GM06990 (cell line): ENCODE data around the gene TBC1D22A.
"Not testable (repeated sequence)": the region's sequence is repeated elsewhere in the genome, so short reads cannot be mapped to it uniquely, and the experiment has no call there.

ENCODE experiments used
- DNase-seq: peaks from one replicate; pipeline ENCODE4 v3.0.0-alpha.2; 2011; ENCODE audit not compliant: insufficient read length; ENCODE audit errors: extremely low read depth
- H3K27me3 ChIP-seq: replicated peaks from 2 replicates; pipeline ENCODE4 v1.6.0; 2011; ENCODE audit warnings: low read length; ENCODE audit not compliant: control insufficient read depth, insufficient read depth
- H3K36me3 ChIP-seq: 2 replicates; pipeline ENCODE4 v1.5.1; 2011; ENCODE audit warnings: low read length; ENCODE audit not compliant: control insufficient read depth, insufficient read depth
- H3K4me3 ChIP-seq: replicated peaks from 2 replicates; pipeline ENCODE4 v1.5.1; 2011; ENCODE audit warnings: low read depth, mild to moderate bottlenecking, control low read depth, low read length
- CTCF ChIP-seq: IDR thresholded peaks from 2 replicates; pipeline ENCODE4 v1.5.1; 2011; ENCODE audit warnings: low read length, control low read depth, mild to moderate bottlenecking, inconsistent platforms; ENCODE audit not compliant: insufficient read depth, poor library complexity, severe bottlenecking

Gene TBC1D22A

GRCh38 chr22:46813816-46814597 is 51.6 kb downstream of the TBC1D22A start:
- no peak for DNase-seq
- no peak overlapping the region for H3K4me3 ChIP-seq
- peaks cover 19% of the 10 kb centered on the region for H3K36me3 ChIP-seq
- no peaks in the 10 kb centered on the region for H3K27me3 ChIP-seq
- TF ChIP-seq CTCF, result no peak

DNA sequence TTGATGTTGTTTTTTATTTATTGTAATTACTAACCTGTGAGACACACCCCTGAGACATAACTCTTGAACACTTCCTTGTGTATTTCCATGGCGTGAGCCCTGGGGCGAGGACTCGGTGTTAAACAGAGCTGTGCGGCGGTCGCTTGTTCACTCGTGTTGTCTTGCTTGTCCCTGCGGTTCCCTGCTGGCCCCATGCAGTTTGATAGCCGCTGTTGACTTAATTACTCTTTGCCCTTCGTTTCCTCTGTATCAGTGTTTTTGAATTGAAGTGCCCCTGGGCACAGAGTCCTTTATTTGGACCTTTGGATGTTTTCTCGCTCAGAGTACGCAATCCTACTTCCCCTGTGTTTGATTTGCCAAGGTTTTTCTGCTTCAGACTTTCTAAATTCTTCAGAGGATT is 52.7 kb downstream of the TBC1D22A start:
- H3K27me3 ChIP-seq, result no peaks in the 10 kb centered on the region
- H3K4me3 ChIP-seq, result no peak overlapping the region
- peaks cover 14% of the 10 kb centered on the region for H3K36me3 ChIP-seq
- TF ChIP-seq CTCF, result no peak
- DNase-seq, result no peak

DNA sequence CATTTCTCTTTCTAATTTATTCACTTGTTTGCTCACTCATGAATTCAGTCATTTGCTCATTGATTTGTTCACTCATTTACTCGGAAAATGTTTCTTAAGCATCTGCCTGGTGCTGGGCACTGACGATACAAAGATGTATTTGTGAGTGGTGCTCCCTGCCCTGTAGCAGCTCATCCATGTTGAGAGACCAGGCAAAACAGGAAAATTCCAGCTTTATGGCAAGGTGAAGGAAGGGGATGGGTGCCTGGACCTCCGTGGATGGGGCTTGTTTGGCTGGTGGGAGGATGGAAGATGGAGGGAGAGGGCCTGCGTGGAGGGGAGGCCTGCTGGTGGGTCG is 53.1 kb downstream of the TBC1D22A start:
- TF ChIP-seq CTCF, result no peak
- Histone ChIP-seq H3K36me3 (peaks cover 14% of the 10 kb centered on the region), H3K27me3 (no peaks in the 10 kb centered on the region), H3K4me3 (no peak overlapping the region)
- DNase-seq, result no peak

DNA sequence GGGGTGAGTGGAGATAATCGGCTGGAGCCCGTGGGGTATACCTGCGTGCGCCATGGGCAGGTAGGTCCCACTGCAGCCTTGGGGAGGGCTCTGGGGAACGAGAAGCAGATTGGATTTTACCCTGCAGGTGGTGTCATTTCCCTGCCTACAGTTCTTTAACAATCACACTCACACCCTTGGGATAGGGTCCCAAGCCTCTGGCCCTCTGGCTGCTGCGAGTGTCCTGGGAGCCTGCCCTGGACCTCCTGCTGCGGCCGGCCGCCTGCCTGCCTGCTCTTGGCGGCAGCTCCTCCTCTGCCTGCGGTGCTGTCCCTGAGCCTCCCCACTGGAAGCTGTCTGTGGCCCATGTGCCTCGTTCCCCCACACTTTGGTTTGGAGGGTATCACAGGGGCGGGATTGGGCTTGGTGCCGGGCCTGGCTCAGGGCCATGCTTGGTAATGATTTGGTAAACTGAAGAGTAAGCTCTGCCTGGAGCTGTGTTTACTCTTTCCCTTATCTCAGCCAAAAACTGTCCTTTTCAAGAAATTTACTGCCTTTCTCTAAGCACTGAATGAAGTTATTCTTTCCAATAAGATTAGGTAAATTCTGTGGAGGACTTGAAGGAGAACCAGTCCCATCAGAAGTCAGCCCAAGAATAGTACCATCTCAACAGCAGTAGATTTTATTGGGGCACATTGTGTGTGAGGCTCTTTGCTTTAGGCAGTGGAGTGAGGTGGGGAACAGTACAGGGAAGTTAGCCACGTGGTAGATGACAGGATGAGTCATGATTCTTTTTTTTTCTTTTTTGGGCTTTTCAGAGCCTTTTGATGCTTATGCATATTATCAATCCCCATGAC is 53.7 kb downstream of the TBC1D22A start:
- H3K4me3 ChIP-seq, result no peak overlapping the region
- H3K27me3 ChIP-seq, result no peaks in the 10 kb centered on the region
- TF ChIP-seq CTCF, result no peak
- DNase-seq, result no peak
- peaks cover 13% of the 10 kb centered on the region for H3K36me3 ChIP-seq

DNA sequence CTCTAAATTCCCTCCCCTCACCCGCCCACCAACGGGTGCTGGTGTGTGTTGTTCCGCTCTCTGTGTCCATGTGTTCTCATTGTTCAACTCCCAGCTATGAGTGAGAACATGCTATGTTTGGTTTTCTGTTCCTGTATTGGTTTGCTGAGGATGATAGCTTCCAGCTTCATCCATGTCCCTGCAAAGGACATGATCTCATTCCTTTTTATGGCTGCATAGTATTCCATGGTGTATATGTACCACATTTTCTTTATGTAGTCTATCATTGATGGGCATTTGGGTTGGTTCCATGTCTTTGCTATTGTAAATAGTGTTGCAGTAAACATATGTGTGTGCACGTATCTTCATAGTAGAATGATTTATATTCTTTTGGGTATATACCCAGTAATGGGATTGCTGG is 54.9 kb downstream of the TBC1D22A start:
- not testable (repeated sequence) for DNase-seq, H3K4me3 ChIP-seq, H3K27me3 ChIP-seq, H3K36me3 ChIP-seq

GRCh38 chr22:46823248-46823647 is 60.8 kb downstream of the TBC1D22A start:
- no peak for TF ChIP-seq CTCF
- Histone ChIP-seq H3K4me3 (no peak overlapping the region), H3K36me3 (peaks cover 24% of the 10 kb centered on the region), H3K27me3 (no peaks in the 10 kb centered on the region)
- DNase-seq, result no peak
